Type B pancreatic cell (in vitro differentiated cells): Measurements from ENCODE around the gene CLPSL2. TPM values are rescaled to one million over a fixed set of nuclear protein-coding genes. Genes with fewer than 3 reads are reported as not detected.

Source experiments
- DNase-seq: peaks from one replicate; pipeline ENCODE4 v3.0.0; 2021; ENCODE audit warnings: mixed read lengths; ENCODE audit not compliant: unreplicated experiment; ENCODE audit errors: extremely low spot score
- H3K27ac Mint-ChIP-seq: 2 replicates; pipeline ENCODE4 v1.8.0; 2021; ENCODE audit warnings: mild to moderate bottlenecking, mixed read lengths
- H3K27me3 Mint-ChIP-seq: 2 replicates; pipeline ENCODE4 v1.8.0; 2021; ENCODE audit warnings: mixed read lengths
- H3K36me3 Mint-ChIP-seq: 2 replicates; pipeline ENCODE4 v1.8.0; 2021; ENCODE audit warnings: mixed read lengths
- H3K4me1 Mint-ChIP-seq: one replicate; pipeline ENCODE4 v1.8.0; 2021; ENCODE audit warnings: mixed read lengths; ENCODE audit not compliant: unreplicated experiment
- H3K4me3 Mint-ChIP-seq: 2 replicates; pipeline ENCODE4 v1.8.0; 2021; ENCODE audit warnings: mild to moderate bottlenecking, mixed read lengths
- H3K9me3 Mint-ChIP-seq: 2 replicates; pipeline ENCODE4 v1.8.0; 2021; ENCODE audit warnings: mixed read lengths
- total RNA-seq: library from RNA; stranded (reverse); gene quantifications from 2 replicates; pipeline ENCODE4 v1.2.1, GENCODE V29; 2021; ENCODE audit warnings: low replicate concordance
- TF ChIP-seq, protein P1 (sequence below): fragments of 200-600 bp; sonication (generic); conservative IDR thresholded peaks from 2 replicates; pipeline ENCODE4 v1.5.0; 2021; ENCODE audit warnings: antibody characterized with exemption, mild to moderate bottlenecking

Gene CLPSL2
- total RNA-seq, 1 donor from 2014 or later, result not detected

DNA sequence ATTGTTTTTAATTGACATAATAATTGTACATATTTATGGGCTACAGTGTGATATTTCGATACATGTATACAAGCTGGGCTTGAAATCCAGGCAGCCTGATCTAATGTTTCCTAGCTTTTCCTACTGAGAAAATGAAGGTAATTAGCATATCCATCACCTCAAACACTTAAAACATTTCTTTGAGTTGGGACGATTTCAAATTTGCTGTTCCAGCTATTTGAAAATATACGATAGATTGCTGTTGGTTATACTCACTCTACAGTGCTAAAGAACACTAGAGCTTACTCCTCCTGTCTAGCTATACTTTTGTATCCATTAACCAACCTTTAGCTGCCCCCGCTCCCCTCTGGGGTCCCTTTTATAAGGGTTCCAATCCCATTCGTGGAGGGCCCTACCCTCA, 33.4 kb downstream of the CLPSL2 start:
- Mint-ChIP-seq H3K4me1 (no peaks in the 10 kb centered on the region), H3K27me3 (peaks cover 6% of the 10 kb centered on the region), H3K4me3 (no peak overlapping the region), H3K9me3 (no peaks in the 10 kb centered on the region), H3K27ac (no peak overlapping the region), H3K36me3 (no peaks in the 10 kb centered on the region)
- TF ChIP-seq, protein P1, sequence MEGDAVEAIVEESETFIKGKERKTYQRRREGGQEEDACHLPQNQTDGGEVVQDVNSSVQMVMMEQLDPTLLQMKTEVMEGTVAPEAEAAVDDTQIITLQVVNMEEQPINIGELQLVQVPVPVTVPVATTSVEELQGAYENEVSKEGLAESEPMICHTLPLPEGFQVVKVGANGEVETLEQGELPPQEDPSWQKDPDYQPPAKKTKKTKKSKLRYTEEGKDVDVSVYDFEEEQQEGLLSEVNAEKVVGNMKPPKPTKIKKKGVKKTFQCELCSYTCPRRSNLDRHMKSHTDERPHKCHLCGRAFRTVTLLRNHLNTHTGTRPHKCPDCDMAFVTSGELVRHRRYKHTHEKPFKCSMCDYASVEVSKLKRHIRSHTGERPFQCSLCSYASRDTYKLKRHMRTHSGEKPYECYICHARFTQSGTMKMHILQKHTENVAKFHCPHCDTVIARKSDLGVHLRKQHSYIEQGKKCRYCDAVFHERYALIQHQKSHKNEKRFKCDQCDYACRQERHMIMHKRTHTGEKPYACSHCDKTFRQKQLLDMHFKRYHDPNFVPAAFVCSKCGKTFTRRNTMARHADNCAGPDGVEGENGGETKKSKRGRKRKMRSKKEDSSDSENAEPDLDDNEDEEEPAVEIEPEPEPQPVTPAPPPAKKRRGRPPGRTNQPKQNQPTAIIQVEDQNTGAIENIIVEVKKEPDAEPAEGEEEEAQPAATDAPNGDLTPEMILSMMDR, result no peak
- DNase-seq, result no peak

DNA sequence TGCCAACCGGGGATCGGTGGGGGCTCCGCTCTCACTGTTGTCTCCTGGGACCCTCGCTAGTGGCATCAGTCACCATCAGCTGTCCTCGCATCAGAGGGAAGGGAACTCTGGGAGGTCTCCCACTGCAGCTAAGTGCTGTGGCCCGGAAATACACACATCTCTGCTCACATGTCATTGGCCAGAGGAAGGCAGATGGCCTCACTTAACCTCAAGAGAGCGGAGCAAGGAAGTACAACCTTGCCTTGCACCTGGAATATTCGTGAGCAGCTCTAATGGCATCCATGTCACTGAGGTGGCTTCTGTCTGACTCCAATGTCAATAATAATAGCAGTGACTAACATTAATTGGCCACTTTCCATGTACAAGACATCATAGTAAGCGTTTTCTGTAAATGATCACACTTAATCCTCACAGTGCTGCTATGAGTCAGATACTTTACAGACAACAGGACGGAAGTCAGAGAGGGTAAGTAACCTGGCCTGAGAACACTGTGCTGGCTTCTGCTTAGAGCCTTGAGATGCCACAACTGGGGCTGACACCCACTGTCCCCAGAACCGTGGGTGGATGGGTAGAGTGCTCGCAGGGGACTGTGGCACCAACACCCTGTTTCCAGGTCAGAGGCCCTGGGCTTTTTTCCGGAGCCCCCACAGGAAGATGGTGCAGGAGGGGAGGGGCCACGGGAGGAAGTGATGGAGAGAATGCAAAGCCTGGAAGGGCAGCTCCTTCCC, 34.7 kb downstream of the CLPSL2 start:
- H3K9me3 Mint-ChIP-seq, result no peaks in the 10 kb centered on the region
- peaks cover 6% of the 10 kb centered on the region for H3K27me3 Mint-ChIP-seq
- no peaks in the 10 kb centered on the region for H3K4me1 Mint-ChIP-seq
- no peak for DNase-seq
- H3K36me3 Mint-ChIP-seq, result no peaks in the 10 kb centered on the region
- H3K4me3 Mint-ChIP-seq, result no peak overlapping the region
- no peak overlapping the region for H3K27ac Mint-ChIP-seq
- TF ChIP-seq, protein P1, result no peak

DNA sequence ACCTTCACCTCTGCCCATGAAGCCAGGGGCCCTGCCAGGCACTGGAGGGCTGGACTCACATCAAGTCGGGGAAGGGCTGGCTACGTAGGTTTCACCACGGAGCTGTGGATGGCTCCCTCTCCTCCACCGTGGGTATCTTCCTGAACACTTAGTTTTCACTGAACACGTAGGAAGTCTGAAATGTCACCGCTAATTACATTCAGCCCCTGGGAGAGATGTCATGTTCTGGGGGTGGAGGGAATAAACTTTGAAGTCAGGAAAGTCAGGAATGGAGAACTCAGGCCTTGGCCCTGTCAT, 35.2 kb downstream of the CLPSL2 start:
- Mint-ChIP-seq H3K36me3 (no peaks in the 10 kb centered on the region), H3K27me3 (peaks cover under 1% of the 10 kb centered on the region), H3K4me3 (no peak overlapping the region), H3K4me1 (no peaks in the 10 kb centered on the region), H3K9me3 (no peaks in the 10 kb centered on the region), H3K27ac (no peak overlapping the region)
- no peak for DNase-seq
- TF ChIP-seq, protein P1, result no peak

DNA sequence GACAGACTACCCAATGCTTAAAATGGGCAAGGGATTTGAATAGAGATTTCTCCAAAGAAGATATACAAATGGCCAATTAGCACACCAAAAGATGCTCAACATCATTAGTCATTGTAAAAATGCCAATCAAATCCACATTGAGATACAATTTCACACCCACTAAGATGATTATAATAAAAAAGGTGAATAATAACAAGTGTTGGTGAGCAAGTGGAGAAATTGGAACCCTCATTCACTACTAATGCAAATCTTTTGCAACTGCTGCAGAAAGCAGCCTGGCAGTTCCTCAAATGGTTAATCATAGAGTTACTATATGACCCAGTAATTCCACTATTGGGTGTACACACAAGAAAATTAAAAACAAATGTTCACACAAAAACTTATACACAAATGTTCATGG, 41.1 kb downstream of the CLPSL2 start:
- DNase-seq, result no peak
- Mint-ChIP-seq H3K4me3 (no peak overlapping the region), H3K27me3 (no peaks in the 10 kb centered on the region), H3K9me3 (no peaks in the 10 kb centered on the region), H3K36me3 (no peaks in the 10 kb centered on the region), H3K27ac (no peak overlapping the region), H3K4me1 (no peaks in the 10 kb centered on the region)
- TF ChIP-seq, protein P1, result no peak

DNA sequence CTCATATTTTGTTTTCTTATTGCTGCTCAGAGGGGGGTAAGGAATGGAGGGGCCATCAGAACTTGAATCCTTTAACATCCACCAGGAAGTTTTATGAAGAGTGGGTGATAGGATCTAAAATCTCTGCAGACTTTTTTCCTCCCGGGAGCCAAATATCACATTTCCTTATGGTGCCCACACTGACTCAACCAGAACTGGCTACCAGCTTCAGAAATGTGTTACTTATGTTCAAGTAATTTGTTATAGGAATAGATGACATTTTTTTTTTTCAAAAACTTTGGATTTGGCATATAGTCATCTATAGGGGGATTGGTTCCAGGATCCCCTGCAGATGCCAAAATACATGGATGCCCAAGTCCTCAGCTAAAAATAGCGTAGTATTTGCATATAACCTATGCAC, 47.2 kb downstream of the CLPSL2 start:
- Mint-ChIP-seq H3K9me3 (no peaks in the 10 kb centered on the region), H3K36me3 (no peaks in the 10 kb centered on the region), H3K4me1 (no peaks in the 10 kb centered on the region), H3K27ac (no peak overlapping the region), H3K27me3 (no peaks in the 10 kb centered on the region), H3K4me3 (no peak overlapping the region)
- TF ChIP-seq, protein P1, result no peak
- no peak for DNase-seq
